Stimulated activated CD4-positive, alpha-beta T cell treated with anti-CD3 and anti-CD28 coated beads, Interleukin-12 subunit alpha, Interleukin-12 subunit beta, amount 100 ng/mL, for 4 hours (primary cell): Measurements from ENCODE around the gene ZNF100.
"Not testable (repeated sequence)": the region's sequence is repeated elsewhere in the genome, so short reads cannot be mapped to it uniquely, and the experiment has no call there.

Experiments
- DNase-seq: peaks from one replicate; pipeline ENCODE4 v3.0.0-alpha.2; 2020

Gene ZNF100

DNA sequence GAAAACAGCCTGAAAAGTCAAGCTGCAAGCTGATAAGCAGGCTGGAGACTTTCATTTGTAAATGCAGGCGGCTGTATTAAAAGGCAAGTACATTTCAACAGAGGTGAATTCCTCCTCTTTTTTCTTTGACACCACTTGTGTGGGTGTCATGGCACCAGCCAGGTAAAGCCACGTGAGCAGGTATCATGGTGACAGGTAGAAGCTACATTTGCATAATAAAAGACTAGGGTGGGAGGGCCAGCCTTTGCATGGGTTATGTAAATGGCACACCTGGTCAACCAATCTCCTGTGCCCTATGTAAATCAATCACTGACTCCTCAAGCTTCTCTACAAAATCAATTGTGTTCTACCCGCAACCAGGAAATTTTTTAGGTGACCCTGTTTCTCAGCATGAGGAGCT lies 68.2 kb downstream of the ZNF100 start:
- no peak for DNase-seq

DNA sequence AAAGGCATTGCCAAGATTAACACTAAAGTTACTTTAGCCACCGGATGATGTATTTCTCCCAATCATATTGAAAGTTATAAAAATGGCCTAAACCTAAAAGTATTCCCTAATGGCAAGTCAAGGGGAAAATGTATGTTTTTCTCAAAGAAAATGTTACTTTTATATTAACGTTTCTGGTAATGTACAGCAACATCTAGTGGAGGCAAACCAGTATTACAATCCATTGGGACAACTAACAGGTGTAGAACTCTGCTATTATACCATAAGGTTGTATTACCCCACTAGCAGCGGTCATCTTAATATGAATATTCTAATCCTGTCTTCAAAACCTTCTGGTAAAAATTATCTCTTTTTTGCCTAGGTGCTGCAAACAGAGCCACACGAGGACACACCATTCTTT lies 69.2 kb downstream of the ZNF100 start:
- no peak for DNase-seq

DNA sequence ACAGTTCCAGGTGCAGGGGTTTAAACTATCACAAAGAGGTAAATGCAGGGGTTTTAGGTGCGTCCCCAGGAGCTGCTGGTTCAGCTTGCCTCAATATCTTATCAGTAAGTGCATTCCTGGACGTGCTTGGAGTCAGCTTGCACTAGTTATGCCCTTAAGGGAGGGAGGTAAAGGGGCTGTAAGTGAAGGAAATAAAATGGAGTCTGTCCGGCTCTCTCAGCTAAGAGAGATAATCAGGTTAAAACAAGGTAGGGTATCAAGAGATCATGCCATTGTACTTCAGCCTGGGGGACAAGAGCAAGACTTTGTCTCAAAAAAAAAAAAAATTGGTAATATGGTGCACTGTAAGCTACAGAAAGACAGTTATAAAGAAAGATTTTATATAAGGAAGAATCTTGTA lies 69.7 kb downstream of the ZNF100 start:
- DNase-seq: no peak

DNA sequence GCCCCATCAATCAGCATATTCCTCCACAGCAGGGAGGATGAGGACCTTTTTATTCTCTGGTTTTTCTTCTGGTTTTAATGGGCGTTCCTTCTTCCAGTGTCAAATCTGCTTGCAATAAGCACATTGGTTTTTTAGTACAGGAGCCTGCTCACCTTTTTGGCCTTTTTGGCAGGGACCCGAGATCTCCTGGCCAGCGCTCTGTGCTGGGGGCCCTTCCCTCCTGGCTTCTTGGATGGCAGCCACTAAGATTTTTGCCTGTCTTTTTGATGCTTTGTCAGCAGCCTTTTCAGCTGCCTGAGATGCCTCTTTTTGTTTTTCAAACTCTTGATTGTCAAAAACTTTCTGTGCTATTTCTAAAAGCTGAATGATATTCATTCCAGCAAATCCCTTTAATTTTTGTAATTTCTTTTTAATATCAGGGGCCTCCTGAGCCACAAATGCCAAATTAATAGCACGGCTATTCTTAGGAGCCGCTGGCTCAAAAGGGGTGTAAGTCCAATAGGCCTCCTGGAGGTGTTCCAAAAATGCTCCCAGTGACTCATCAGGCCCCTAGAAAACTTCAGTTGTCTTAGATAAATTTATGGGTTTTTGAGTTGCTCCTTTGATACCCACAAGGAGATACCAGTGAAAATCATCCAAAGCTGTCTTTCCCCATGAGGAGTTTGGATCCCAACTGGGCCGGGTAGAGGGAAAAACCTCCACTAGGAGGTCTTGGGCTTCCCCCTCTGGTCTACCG lies 73.0 kb downstream of the ZNF100 start:
- no peak for DNase-seq

DNA sequence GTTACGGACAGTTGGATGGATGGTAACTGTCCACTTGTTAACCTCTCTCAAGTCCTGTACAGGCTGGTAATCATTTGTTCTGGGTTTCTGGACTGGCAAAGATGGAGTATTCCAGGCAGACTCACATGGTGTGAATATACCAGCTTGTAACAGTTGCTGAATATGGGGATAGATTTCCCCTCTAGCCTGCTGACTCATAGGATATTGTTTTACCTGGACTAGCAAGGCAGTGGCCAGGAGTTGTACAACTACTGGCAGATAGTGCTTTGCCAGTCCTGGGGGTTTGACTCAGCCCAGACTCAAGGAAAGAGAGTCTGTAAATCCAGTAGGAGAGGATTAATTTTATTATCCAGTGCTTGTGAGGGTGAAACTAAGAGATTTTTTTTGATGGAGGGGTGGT lies 74.0 kb downstream of the ZNF100 start:
- no peak for DNase-seq

DNA sequence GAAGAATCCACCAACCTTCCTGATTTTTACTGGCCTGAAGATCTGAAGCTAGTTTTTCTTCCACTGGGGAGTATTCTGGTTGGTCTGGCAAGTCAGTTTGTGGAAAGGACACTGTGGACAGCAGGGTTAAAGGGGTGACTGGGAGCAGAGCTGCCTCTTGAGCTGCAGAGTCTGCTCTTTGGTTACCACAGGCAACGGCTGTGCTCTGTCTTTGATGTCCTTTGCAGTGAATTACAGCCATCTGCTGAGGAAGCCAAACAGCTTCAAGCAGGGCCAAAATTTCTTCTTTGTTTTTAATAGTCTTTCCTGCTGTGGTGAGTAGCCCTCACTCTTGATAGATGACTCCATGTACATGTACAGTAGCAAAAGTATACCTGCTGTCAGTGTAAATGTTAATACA lies 75.7 kb downstream of the ZNF100 start:
- DNase-seq: no peak

DNA sequence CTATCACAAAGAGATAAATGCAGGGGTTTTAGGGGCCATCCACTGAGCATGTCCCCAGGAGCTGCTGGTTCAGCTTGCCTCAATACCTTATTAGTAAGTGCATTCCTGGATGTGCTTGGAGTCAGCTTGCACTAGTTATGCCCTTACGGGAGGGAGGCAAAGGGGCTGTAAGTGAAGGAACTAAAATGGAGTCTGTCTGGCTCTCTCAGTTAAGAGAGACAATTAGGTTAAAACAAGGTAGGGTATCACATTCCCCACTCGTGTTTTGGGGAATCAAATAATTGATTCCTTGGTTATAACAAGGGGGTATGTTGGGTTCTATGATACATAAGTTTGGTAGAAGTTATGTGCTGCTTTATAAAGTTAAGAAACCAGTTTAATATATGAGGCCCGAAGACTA lies 78.9 kb downstream of the ZNF100 start:
- DNase-seq: no peak

DNA sequence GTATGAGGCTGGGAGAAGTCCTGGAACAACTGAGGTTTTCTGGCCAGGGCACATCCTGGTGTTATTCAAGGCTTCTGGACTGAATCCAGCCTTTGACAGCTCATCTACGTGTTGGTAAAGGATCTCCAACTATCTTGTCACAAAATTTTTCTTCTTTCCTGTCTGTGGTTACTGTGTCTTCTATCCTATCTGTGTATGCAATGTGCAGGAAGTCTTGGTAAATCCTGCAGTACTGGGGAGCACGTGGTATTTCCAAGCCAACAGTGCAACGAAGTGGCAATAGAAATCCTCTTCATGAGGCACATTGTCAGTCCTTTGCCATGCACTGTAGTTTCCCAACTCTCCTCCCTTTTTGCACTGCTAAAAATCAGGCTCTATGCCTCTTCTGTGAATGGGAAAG lies 86.7 kb downstream of the ZNF100 start:
- no peak for DNase-seq

DNA sequence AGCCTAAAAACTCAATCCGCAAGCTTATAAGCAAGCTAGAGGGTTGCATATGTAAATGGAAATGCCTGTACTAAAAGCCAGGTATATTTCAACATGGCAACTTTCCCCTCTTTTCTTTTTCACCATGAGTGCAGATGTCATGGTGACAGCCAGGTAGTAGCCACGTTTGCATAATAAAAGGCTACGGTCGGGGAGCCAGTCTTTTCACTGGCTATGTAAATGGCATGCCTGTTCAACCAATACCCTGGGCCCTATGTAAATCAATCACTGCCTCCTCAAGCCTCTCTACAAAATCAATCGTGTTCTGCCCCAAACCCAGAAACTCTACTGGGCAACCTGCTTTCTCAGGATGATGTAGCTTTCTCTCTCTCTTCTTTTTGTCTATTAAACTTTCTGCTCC lies 87.4 kb downstream of the ZNF100 start:
- DNase-seq: no peak

DNA sequence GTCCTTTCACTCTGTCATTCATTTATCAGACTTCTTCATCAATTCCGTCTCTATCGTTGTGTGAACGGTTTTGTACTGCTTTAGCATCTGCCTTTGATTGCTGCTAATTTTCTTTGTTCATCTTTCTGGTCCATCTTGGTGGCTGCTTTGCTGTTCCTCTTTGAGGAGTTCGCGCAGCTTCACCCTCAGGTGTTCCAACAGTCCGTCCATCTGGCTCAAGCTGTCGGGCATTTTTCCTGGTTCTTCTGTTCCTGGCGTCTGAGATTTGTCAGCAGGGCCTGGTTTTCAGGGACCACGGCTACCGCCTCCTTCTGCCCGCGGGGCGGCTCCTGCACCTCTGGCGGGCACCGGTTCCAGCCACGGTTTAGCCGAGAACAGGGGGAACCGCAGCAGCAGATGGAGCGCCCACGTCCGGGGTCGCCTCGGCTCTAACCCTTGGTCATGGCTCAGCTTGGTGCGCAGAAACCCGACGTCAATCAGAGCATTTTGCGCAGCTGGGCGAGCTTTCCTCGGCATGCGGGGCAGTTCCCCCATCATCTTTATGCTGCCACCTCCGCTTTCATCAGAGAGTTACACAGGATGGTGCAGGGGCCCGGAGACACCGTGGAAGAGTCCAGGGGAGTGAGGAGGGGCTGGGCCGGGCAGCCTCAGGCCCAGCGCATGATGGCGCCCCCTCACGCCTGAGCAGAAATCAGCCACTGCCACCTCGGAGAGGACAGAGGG lies 89.5 kb downstream of the ZNF100 start:
- DNase-seq: peak; percentile 4

DNA sequence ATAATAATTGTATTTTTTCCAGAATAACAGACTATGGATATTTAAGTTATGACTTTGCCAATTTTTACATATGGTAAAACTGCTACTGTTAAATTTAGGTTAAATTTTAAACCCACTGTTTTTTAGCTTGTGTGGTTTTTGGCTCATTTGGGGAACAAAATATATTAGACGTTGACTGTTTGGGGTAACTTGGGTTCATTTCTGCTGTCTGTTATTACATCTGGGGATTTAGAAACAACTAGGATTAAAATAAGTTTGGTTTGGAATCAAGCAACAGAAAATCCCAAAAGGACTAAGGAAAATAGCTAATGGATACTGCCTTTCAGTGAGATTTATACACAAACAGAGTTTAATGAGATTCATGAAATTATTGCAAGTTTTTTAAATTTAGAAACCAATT lies 92.9 kb downstream of the ZNF100 start:
- no peak for DNase-seq

DNA sequence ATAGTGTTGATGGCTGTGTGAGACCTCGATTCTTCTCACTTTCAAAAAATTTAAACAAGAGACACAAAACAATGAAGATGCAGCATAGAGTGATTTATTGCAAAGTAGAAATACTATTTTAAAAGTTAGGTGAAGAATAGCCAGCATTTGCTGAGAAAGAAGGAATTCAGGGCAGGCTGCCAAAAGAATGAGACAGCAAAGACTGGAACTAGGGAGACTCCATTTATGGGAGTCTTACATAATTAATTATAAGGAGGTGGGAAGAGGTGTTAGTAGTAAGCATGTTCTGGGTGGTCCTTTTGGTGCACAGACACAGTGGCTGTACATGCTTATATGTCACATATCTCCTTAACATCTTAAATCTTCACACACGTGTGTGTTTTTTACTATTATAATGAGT lies 93.9 kb downstream of the ZNF100 start:
- DNase-seq: not testable (repeated sequence)
